GM15510 (cell line): ENCODE data around the gene ZC3H12D.
A peak's percentile ranks its signal among the peaks of the same experiment; 100 is the strongest.

Experiments
- POLR2A ChIP-seq: IDR thresholded peaks from 3 replicates; pipeline ENCODE4 v1.6.1; 2011; ENCODE audit warnings: borderline replicate concordance; ENCODE audit not compliant: insufficient read length; ENCODE audit errors: extremely low read depth

The ZC3H12D gene

DNA sequence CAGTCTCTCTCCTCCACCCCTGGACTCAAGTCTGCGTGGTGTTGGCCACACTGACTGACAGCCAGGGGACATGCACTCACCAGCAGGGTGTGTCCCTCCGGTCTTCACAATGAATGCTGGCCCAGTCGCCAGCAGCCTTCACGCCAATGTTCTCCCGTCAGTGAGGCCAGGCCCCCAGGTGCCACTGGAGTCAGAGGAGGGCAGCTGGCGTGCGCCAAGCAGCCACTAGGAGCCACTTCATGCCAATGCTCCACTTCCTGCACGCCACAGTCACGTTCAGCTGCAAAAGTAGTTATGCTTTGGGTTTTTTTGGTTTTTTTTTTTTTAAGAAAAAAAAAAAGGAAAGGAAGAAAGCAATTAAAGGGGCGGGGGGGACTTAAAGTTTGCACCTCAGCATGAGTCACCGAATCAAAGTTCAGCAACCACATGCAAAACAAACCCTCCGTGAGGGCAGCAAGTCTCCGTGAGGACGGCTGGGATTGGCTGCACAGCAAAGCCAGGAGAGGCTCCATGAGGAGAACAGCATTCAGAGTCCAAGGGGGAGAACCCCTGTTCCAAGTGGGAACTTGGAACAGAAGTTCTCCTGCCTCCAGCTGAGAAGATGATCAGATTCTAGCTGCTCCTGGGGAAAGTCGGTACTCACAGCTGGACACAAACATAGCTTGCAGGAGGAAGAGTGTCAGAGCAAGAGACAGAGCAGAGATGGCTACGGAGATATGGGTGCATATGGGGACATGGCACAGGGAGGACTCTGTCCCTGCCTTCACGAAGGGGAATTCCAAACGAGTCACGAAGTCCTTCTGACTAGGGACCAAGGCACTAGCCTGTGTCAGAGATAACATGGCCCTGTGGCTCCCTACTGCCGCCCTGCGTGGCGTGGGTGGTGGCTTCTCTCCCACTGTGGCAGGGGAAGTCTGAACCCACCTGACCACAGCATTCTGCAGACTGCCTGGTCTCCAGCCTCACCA is at the start of gene ZC3H12D:
Gene ZC3H12D (minus strand): TSS at position 282 of the 968 bp plus-strand sequence. CDS start 10,471 bp downstream, outside the sequence.
- peak; percentile 55 for TF ChIP-seq POLR2A

DNA sequence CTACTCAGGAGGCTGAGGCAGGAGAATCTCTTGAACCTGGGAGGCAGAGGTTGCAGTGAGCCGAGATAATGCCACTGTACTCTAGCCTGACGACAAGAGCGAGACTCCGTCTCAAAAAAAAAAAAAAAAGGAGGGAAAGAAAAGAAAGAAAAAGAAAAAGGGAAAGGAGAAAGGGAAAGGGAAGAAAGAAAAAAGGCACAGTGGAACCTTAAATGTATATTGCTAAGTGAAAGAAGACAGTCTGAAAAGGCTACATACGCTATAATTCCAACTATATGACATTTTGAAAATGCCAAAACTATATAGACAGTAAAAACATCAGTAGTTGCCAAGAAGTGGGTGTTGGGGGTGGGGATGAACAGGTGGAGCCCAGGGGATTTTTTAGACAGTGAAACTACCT is 44.8 kb upstream of the ZC3H12D start:
- no peak for TF ChIP-seq POLR2A

DNA sequence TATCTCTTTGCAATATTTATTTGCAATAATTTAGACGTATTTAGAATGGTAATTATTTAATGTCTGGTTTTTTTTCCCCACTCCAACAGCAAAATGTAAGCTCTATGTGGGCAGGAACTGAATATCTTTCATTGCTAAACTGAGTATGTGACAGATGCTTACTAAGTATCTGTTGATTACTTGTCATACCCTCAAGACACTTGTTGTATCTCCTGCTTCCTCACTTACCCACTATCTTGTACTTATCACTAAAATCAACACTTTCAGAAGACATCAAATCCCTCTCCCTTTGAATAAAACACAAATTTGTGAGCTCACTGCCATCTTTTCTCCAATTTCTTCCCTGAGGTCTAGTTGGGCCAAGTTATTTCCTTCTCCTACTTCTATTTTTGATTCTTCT is 30.7 kb upstream of the ZC3H12D start:
- no peak for TF ChIP-seq POLR2A

DNA sequence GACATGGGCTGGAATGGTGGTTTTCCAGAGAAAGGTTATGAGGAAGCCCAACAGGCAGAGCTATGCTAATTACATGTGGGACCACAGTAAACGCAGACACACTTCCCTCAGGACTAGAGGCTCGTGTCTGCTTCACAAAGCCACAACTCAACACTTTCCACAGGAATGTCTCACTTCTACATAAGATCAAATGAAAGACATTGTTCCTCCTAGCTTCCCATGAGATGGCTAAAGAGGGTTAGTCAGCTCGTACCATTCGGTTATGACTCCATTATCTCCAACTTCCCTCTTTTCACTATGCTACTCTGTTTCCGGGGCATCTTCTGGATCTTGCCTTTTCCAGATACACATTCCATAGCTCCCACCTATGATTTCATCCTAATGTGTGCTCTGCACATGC is 29.1 kb upstream of the ZC3H12D start:
- no peak for TF ChIP-seq POLR2A

DNA sequence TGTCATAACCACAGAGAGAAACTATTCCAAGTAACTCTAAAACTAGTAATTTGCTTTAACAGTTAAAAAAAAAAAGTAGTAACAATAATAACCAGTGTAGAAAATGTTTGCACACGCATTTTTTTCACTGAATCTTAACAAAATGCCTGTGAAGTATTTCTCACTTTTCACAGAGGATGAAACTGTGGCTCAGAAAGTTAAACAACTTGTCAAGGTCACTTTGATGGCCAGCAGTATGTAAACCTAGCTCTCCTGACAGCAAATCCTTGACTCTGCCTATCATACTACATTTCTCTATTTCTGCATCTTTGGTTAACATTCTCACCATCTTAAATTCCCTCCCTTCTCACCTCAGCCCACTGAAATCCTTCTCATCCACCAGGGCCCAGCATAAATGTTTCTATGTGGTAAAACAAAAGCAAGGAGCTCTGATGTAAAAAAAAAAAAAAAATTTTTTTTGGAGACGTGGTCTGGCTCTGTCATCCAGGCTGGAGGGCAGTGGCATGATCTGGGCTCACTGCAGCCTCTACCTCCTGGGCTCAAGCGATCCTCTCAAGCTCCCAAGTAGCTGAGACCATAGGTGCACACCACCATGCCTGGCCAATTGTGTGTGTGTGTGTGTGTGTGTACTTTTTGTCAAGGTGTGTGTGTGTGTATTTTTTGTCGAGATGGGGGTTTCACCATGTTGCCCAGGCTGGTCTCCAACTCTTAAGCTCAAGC is 26.1 kb upstream of the ZC3H12D start:
- no peak for TF ChIP-seq POLR2A

DNA sequence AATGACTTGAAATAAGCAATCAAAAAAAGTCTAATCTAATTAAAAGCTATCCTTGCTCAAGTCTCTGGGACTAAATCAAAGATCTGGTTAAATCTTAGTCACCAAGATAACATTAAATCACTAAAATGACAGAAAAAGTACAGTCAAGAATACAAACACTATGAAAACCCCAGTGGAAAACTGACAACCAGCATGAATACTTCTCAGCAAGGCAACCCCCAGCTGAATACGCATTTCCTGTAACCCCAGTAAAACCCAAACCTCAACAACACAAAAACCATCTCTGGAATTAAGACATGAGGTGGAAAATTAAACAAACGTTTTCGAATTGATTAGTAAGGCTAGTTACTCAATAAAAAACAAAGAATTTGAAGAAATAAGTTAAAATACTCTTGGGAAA is 23.7 kb upstream of the ZC3H12D start:
- TF ChIP-seq POLR2A: no peak

DNA sequence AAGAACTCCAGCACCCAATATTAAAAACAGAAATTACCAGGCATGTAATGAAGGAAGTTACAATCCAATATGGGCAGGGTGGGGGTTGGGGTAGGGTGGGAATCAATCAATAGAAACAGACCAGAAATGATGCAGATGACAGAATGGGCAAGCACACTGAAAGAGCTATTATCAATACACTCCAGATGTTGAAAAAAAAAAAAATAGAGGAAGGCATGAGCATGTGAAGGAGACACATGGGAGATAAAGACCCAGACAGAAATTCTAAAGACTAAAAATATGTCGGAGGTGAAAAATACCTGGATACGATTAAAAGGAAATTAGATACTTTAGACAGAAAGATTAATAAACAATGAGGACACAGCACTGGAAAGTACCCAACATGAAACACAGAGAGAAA is 19.1 kb upstream of the ZC3H12D start:
- no peak for TF ChIP-seq POLR2A

DNA sequence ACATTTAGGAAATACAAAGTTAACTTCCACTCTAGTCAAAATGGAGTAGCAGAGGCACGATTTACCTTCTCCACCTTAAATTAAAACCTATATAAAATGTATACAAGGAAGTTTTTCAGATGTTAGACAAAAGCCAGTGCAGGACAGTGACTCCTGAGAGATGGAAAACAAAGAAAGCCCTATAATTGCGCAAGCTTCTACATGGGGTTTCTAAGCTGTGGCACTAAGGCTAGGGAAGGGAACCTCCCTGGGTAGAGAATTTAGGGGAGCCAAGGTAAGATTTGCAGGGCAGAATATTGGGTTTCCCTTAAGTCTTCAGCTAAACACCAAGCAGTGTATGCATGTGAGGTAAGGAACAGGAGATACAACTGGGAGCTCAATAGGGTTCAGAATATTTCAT is 18.5 kb upstream of the ZC3H12D start:
- TF ChIP-seq POLR2A: no peak

DNA sequence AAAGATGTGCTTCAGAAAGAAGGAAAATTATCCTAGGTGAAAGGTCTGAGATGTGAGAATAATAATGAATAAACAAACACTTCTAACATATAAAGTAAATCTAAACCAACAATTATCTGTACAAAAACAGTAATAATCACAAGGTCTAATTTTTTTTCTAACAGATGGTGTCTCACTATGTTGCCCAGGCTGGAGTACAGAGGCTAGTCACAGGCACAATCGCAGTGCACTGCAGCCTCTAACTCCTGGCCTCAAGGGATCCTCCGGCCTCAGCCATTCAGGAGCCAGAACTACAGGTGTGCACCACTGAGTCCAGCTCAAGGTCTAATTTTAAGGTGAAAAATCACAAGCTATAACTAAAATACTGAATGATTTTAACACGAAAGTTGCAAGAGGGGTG is 17.0 kb upstream of the ZC3H12D start:
- TF ChIP-seq POLR2A: no peak

DNA sequence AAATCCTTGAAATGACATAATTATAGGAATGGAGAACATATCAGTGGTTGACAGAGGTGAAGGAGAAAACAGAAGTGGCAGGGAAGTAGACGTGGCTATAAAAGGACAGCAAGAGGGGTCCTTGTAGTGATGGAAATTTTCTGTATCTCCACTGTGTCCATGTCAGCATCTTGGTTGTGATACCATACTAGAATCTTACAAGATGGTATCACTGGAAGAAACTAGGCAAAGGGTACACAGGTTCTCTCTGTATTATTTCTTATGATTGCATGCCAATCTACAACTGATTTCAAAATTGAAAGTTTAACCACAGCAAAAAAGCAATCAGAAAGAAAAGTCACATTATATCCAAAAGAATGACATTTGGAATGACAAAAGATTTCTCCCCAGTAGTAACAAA is 16.4 kb upstream of the ZC3H12D start:
- TF ChIP-seq POLR2A: no peak

DNA sequence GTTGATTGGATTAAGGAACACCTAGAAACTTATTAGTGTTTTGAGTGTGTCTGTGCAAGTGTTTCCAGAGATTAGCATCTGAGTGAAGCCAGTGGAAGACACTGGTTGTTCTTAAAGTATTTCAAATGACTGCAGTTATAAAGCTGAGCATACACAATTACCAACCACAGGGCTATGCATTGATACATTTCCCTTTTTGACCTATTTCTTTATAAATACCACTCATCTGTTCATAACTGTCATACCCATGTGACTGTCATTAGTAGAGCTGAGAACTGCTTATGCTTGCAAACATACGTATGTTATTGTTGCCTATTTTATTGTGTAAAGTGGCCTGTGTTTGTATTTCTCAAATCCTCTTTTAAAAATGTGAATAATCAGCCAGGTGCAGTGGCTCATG is 15.3 kb upstream of the ZC3H12D start:
- no peak for TF ChIP-seq POLR2A

DNA sequence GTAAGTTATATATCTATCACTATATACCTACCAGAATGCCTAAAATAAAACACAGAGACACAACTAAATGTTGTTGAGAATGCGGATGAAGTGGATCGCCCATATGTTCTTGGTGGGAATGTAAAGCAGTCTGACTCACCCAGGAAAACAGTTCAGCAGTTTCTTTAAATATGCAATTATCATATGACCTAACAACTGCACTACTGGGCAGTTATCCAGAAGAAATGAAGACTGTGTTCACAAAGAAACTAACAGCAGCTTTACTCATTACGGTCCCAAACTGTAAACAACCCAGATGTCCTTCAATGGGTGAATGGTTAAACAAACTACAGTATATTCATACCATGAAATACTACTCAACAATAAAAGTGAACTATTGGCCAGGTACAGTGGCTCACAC is 14.3 kb upstream of the ZC3H12D start:
- no peak for TF ChIP-seq POLR2A

DNA sequence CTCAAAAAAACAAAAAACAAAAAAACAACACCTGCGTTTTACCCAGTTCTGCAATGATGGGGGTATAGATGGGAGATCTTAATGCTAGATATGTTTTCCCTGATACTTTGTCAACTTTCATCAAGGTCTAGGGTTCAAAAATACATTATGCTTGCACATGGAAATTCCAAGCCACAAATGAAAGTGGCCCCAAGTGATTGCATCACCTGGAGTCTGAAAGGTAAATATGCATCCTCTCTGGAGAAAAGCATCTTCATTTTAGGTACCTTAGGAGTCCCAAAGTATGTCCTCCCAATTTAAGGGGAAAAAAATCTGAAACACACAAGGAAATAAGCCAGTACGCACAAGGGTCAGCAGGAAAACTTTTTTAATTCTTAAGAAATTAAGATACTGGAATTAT is 12.6 kb upstream of the ZC3H12D start:
- TF ChIP-seq POLR2A: no peak

DNA sequence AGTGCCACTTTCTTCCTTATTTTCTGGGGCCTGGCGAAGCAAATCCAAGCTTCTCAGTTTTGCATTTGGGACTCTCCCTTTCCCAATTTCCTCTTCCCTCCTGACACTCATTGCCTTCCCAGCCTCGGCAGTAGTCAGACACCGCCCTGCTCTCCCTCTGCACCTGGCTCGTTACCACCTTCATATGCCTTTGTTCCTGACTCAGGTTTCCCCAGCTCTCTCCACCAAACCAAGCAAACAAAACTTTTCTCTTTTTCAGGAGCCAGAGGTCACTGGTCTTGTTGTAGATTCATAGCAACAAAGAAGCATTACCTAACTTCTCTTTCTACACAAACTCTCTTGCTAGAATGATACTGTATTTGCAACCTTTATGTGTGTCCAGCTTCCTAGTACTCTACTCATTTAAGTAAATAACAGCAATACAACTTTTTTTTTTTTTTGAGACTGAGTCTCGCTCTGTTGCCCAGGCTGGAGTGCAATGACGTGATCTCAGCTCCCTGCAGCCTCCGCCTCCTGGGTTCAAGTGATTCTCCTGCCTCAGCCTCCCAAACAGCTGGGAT is 9.0 kb upstream of the ZC3H12D start:
- TF ChIP-seq POLR2A: no peak

DNA sequence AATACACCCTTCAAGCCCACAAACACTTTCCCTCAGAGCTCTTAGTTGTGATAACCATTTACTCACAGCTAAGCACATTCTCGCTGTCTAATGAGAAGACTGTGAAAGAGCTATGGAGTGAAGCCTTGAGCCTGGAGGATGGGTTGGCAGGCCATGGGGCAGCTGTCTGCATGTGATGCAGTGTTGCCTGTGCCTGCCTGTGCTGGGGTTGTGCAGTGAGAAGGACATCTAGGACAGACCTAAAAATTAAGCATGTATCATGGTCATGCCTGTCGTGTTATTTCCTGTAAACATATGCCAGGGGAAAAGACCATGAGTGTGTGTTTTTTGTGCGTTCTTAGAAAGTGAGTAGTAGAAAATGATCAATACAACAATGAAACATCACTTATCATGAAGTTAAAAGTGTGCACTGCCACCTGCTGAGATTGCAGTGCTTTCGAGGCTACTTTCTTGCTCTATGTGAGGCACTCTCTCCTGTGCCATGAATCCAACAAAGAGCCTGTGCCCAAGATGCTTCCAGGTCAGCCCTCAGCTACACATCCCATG is 8.1 kb upstream of the ZC3H12D start:
- TF ChIP-seq POLR2A: no peak
